HL-60 (cell line): ENCODE measurements around the gene CDK8.

ENCODE experiments used
- GABPA ChIP-seq: IDR thresholded peaks from 2 replicates; pipeline ENCODE4 v1.6.1; 2012; ENCODE audit warnings: low read depth
- POLR2AphosphoS5 ChIP-seq: IDR thresholded peaks from 2 replicates; pipeline ENCODE4 v1.6.1; 2012; ENCODE audit warnings: low read depth
- SPI1 ChIP-seq: IDR thresholded peaks from 2 replicates; pipeline ENCODE4 v1.6.1; 2012; ENCODE audit warnings: low read depth, mild to moderate bottlenecking, borderline replicate concordance
- TF ChIP-seq, protein P1 (sequence below): IDR thresholded peaks from one replicate; pipeline ENCODE4 v1.5.1; 2011; ENCODE audit warnings: low read length, control low read depth, inconsistent platforms; ENCODE audit not compliant: insufficient read depth
- TF ChIP-seq, protein P2 (sequence below): IDR thresholded peaks from 2 replicates; pipeline ENCODE4 v1.6.1; 2012; ENCODE audit warnings: low read depth; ENCODE audit not compliant: insufficient replicate concordance

DNA sequence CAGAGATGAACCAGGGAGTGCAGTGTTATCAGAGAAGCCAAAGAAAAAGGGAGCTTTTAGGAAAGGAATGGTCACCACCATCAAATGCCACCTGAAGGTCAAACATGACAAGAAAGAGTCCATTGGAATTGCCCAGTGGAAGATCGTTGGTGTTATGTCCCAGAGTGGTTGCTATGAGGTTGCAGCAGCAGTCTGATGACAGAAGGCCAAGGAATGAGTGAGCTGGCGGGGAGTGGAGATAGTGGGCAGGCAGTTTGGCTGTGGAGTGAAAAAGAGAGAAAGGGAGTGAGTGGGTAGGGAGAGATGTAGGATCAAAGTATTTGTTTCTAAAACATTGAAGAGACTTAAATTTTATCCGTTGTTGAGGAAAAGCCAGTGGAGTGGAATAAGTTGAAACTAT, 186.2 kb downstream of the CDK8 start:
- TF ChIP-seq, protein P1, sequence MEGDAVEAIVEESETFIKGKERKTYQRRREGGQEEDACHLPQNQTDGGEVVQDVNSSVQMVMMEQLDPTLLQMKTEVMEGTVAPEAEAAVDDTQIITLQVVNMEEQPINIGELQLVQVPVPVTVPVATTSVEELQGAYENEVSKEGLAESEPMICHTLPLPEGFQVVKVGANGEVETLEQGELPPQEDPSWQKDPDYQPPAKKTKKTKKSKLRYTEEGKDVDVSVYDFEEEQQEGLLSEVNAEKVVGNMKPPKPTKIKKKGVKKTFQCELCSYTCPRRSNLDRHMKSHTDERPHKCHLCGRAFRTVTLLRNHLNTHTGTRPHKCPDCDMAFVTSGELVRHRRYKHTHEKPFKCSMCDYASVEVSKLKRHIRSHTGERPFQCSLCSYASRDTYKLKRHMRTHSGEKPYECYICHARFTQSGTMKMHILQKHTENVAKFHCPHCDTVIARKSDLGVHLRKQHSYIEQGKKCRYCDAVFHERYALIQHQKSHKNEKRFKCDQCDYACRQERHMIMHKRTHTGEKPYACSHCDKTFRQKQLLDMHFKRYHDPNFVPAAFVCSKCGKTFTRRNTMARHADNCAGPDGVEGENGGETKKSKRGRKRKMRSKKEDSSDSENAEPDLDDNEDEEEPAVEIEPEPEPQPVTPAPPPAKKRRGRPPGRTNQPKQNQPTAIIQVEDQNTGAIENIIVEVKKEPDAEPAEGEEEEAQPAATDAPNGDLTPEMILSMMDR = no peak
- no peak for TF ChIP-seq POLR2AphosphoS5
- TF ChIP-seq GABPA = no peak
- TF ChIP-seq, protein P2, sequence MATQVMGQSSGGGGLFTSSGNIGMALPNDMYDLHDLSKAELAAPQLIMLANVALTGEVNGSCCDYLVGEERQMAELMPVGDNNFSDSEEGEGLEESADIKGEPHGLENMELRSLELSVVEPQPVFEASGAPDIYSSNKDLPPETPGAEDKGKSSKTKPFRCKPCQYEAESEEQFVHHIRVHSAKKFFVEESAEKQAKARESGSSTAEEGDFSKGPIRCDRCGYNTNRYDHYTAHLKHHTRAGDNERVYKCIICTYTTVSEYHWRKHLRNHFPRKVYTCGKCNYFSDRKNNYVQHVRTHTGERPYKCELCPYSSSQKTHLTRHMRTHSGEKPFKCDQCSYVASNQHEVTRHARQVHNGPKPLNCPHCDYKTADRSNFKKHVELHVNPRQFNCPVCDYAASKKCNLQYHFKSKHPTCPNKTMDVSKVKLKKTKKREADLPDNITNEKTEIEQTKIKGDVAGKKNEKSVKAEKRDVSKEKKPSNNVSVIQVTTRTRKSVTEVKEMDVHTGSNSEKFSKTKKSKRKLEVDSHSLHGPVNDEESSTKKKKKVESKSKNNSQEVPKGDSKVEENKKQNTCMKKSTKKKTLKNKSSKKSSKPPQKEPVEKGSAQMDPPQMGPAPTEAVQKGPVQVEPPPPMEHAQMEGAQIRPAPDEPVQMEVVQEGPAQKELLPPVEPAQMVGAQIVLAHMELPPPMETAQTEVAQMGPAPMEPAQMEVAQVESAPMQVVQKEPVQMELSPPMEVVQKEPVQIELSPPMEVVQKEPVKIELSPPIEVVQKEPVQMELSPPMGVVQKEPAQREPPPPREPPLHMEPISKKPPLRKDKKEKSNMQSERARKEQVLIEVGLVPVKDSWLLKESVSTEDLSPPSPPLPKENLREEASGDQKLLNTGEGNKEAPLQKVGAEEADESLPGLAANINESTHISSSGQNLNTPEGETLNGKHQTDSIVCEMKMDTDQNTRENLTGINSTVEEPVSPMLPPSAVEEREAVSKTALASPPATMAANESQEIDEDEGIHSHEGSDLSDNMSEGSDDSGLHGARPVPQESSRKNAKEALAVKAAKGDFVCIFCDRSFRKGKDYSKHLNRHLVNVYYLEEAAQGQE = no peak
- no peak for TF ChIP-seq SPI1
